Fibroblast of skin of right biceps (primary cell): ENCODE data around the gene OR52N5.

Experiments
- DNase-seq: peaks from one replicate; pipeline ENCODE4 v3.0.0-alpha.2; 2013

OR52N5 gene

GRCh38 chr11:5783255-5783654, at the start of gene OR52N5:
Gene OR52N5 (minus strand): TSS chr11:5783355. CDS start chr11:5778634, 4,721 bp downstream.
- DNase-seq, result no peak

GRCh38 chr11:5831196-5831829, 48.2 kb upstream of the OR52N5 start:
- no peak for DNase-seq

- DNase-seq, result no peak
Measured at GRCh38 chr11:5818245-5818886, 35.2 kb upstream of the OR52N5 start.

GRCh38 chr11:5815534-5815933, 32.4 kb upstream of the OR52N5 start:
- no peak for DNase-seq

GRCh38 chr11:5809905-5810795, 27.0 kb upstream of the OR52N5 start:
- DNase-seq, result no peak

GRCh38 chr11:5809122-5809519, 26.0 kb upstream of the OR52N5 start:
- no peak for DNase-seq

GRCh38 chr11:5808500-5809121, 25.5 kb upstream of the OR52N5 start, which contains the start of gene OR52N2:
Gene OR52N2 (plus strand): TSS chr11:5808924. CDS start chr11:5820336, 11,412 bp downstream.
- DNase-seq, result peak; percentile 63

- DNase-seq, result no peak
Measured at GRCh38 chr11:5807580-5807979, 24.4 kb upstream of the OR52N5 start.

GRCh38 chr11:5803982-5804381, 20.8 kb upstream of the OR52N5 start:
- DNase-seq, result no peak

- no peak for DNase-seq
Measured at GRCh38 chr11:5796541-5796940, 13.4 kb upstream of the OR52N5 start.

- no peak for DNase-seq
Measured at GRCh38 chr11:5791165-5791564, 8.0 kb upstream of the OR52N5 start, which contains the start of gene OR52N1. Gene OR52N1 (minus strand): TSS chr11:5791265. CDS start chr11:5788816, 2,449 bp downstream.

- no peak for DNase-seq
Measured at GRCh38 chr11:5767056-5767455, 16.1 kb downstream of the OR52N5 start.

GRCh38 chr11:5753943-5754342, 29.2 kb downstream of the OR52N5 start, which contains the start of gene OR52N4:
Gene OR52N4 (plus strand): TSS chr11:5754243. CDS start chr11:5754741, 498 bp downstream.
- no peak for DNase-seq

GRCh38 chr11:5749836-5750235, 33.3 kb downstream of the OR52N5 start:
- no peak for DNase-seq

- DNase-seq, result no peak
Measured at GRCh38 chr11:5746614-5747013, 36.5 kb downstream of the OR52N5 start.

GRCh38 chr11:5738431-5738830, 44.7 kb downstream of the OR52N5 start:
- DNase-seq, result no peak

- DNase-seq, result peak; percentile 2
Measured at GRCh38 chr11:5737670-5738392, 45.3 kb downstream of the OR52N5 start.

- DNase-seq, result peak; percentile 38
Measured at GRCh38 chr11:5737091-5737490, 46.1 kb downstream of the OR52N5 start.

- DNase-seq, result no peak
Measured at GRCh38 chr11:5736396-5736795, 46.8 kb downstream of the OR52N5 start, which contains the start of gene OR56B1. Gene OR56B1 (plus strand): TSS chr11:5736448. CDS start chr11:5736517, 69 bp downstream.

- DNase-seq, result no peak
Measured at GRCh38 chr11:5727691-5728090, 55.5 kb downstream of the OR52N5 start.

GRCh38 chr11:5726351-5726750, 56.8 kb downstream of the OR52N5 start:
- DNase-seq, result no peak
